Hepatocyte (in vitro differentiated cells): ENCODE results near the gene FBXL5.

Experiments
- EZH2 ChIP-seq: fragments of 200-600 bp; sonication (generic); IDR thresholded peaks from 2 replicates; pipeline ENCODE4 v1.6.1; 2016; ENCODE audit warnings: antibody characterized with exemption, mild to moderate bottlenecking, borderline replicate concordance
- TF ChIP-seq, protein P1 (sequence below): fragments of 200-600 bp; sonication (generic); IDR thresholded peaks from 2 replicates; pipeline ENCODE4 v1.5.1; 2016; ENCODE audit warnings: antibody characterized with exemption, mild to moderate bottlenecking; ENCODE audit not compliant: poor library complexity

DNA sequence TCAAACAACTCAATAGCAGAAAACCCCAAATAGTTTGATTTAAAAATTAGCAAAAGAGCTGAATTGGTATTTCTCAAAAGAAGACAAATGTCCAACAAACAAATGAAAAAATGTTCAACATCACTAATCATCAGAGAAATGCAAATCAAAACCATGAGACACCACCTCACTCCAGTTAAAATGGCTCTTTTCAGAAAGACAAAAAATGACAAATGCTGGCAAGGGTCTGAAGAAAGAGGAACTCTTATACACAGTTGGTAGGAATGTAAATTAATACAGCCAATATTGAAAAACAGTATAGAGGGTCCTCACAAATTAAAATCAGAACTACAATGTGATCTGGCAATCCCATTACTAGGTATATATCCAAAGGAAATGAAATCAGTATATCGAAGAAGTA lies 70.4 kb downstream of the FBXL5 start:
- TF ChIP-seq EZH2: no peak
- TF ChIP-seq, protein P1, sequence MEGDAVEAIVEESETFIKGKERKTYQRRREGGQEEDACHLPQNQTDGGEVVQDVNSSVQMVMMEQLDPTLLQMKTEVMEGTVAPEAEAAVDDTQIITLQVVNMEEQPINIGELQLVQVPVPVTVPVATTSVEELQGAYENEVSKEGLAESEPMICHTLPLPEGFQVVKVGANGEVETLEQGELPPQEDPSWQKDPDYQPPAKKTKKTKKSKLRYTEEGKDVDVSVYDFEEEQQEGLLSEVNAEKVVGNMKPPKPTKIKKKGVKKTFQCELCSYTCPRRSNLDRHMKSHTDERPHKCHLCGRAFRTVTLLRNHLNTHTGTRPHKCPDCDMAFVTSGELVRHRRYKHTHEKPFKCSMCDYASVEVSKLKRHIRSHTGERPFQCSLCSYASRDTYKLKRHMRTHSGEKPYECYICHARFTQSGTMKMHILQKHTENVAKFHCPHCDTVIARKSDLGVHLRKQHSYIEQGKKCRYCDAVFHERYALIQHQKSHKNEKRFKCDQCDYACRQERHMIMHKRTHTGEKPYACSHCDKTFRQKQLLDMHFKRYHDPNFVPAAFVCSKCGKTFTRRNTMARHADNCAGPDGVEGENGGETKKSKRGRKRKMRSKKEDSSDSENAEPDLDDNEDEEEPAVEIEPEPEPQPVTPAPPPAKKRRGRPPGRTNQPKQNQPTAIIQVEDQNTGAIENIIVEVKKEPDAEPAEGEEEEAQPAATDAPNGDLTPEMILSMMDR: no peak
